Keratinocyte (primary cell): ENCODE measurements around the gene GCK. TPM values are rescaled to one million over a fixed set of nuclear protein-coding genes. Genes with fewer than 3 reads are reported as not detected.

Experiments
- DNase-seq: peaks from one replicate; pipeline ENCODE4 v3.0.0-alpha.2; 2011; ENCODE audit warnings: low read depth, missing footprints, low spot score
- FAIRE-seq: peaks from 2 replicates; lab custom pipeline; 2011; peaks lifted over from hg19 to GRCh38; lab: Jason Lieb, UNC
- H2AFZ ChIP-seq: 2 replicates; pipeline ENCODE4 v1.6.0; 2012; ENCODE audit warnings: low read length, control low read depth, inconsistent platforms; ENCODE audit not compliant: control insufficient read depth
- H3K27ac ChIP-seq: 2 replicates; pipeline ENCODE4 v1.5.1; 2011; ENCODE audit warnings: low read length; ENCODE audit not compliant: control insufficient read depth, insufficient read depth
- H3K27me3 ChIP-seq: 3 replicates; pipeline ENCODE4 v1.6.0; 2011; ENCODE audit warnings: low read length; ENCODE audit not compliant: control insufficient read depth, insufficient read depth; ENCODE audit errors: extremely low read depth
- H3K36me3 ChIP-seq, 2 experiments: 2 replicates in 1 of 2; 3 replicates in 1 of 2; pipeline ENCODE4 v1.5.1; 2011; ENCODE audit warnings: low read length in 2 of 2, mild to moderate bottlenecking in 1 of 2; ENCODE audit not compliant: control insufficient read depth in 2 of 2, insufficient read depth in 2 of 2; ENCODE audit errors: extremely low read depth in 1 of 2
- H3K4me1 ChIP-seq: 3 replicates; pipeline ENCODE4 v1.5.1; 2011; ENCODE audit warnings: low read length; ENCODE audit not compliant: control insufficient read depth, insufficient read depth; ENCODE audit errors: extremely low read depth
- H3K4me2 ChIP-seq: 3 replicates; pipeline ENCODE4 v1.6.0; 2011; ENCODE audit warnings: low read depth, low read length; ENCODE audit not compliant: control insufficient read depth, insufficient read depth; ENCODE audit errors: extremely low read depth
- H3K4me3 ChIP-seq, 3 experiments: fragments of 200-600 bp in 1 of 3; sonication (generic) in 1 of 3; 2 replicates in 2 of 3; 3 replicates in 1 of 3; pipeline ENCODE4 v1.5.1; 2011 to 2016; ENCODE audit warnings: low read length in 3 of 3, mild to moderate bottlenecking in 3 of 3, control low read depth in 2 of 3, inconsistent platforms in 1 of 3, low read depth in 1 of 3, mixed read lengths in 1 of 3, mixed run types in 1 of 3, moderate library complexity in 1 of 3; ENCODE audit not compliant: control insufficient read depth in 2 of 3, insufficient read depth in 2 of 3; ENCODE audit errors: extremely low read depth in 1 of 3
- H3K79me2 ChIP-seq: 2 replicates; pipeline ENCODE4 v1.6.0; 2012; ENCODE audit warnings: low read length; ENCODE audit not compliant: control insufficient read depth, insufficient read depth
- H3K9ac ChIP-seq: 3 replicates; pipeline ENCODE4 v1.6.0; 2011; ENCODE audit warnings: low read length; ENCODE audit not compliant: control insufficient read depth, insufficient read depth; ENCODE audit errors: extremely low read depth
- H3K9me1 ChIP-seq: 3 replicates; pipeline ENCODE4 v1.6.0; 2011; ENCODE audit warnings: low read length; ENCODE audit not compliant: control insufficient read depth, insufficient read depth; ENCODE audit errors: extremely low read depth
- H3K9me3 ChIP-seq: 2 replicates; pipeline ENCODE4 v1.5.1; 2012; ENCODE audit warnings: low read depth, low read length; ENCODE audit not compliant: control insufficient read depth
- H4K20me1 ChIP-seq: 3 replicates; pipeline ENCODE4 v1.6.0; 2011; ENCODE audit warnings: low read length; ENCODE audit not compliant: control insufficient read depth, insufficient read depth; ENCODE audit errors: extremely low read depth
- EZH2 ChIP-seq: IDR thresholded peaks from one replicate; pipeline ENCODE4 v1.6.1; 2012; ENCODE audit warnings: inconsistent platforms, mild to moderate bottlenecking, low read length, moderate library complexity
- dilution Hi-C: fragments of 300-500 bp; cut with MboI; formaldehyde crosslinking; loops from one replicate; pipeline ENCODE4 v1.7.0; 2020; ENCODE audit warnings: low sequenced_read_pairs; ENCODE audit not compliant: extremely low pct_ligation_motif_present
- polyA plus RNA-seq, 5 experiments: library from polyadenylated mRNA; depleted of rRNA in 3 of 5; stranded (reverse) in 3 of 5; stranded (forward) in 1 of 5; unstranded in 1 of 5; fragments of >200 nt; gene quantifications; 1 replicate in 1 of 5; 2 replicates in 3 of 5; 3 replicates in 1 of 5; pipeline versions ENCODE4 v1.2.1 to v1.2.3, GENCODE V29; 2011 to 2012; ENCODE audit warnings: missing spikeins in 2 of 5, low read depth in 1 of 5, low replicate concordance in 1 of 5
- TF ChIP-seq, protein P1 (sequence below), 3 experiments: IDR thresholded peaks in 1 of 3; conservative IDR thresholded peaks in 1 of 3; optimal IDR thresholded peaks in 1 of 3; 2 replicates in 2 of 3; 3 replicates in 1 of 3; pipeline versions ENCODE3 to v1.5.1; 2011; ENCODE audit warnings: low read length in 3 of 3, mild to moderate bottlenecking in 3 of 3, moderate library complexity in 2 of 3, control low read depth in 1 of 3, inconsistent platforms in 1 of 3; ENCODE audit not compliant: insufficient read depth in 2 of 3; ENCODE audit errors: extremely low read depth in 1 of 3

The GCK gene
- polyA plus RNA-seq, 1 donor (not counting 4 experiments of a cell fraction or from before 2014, with no cell fraction given) = not detected

DNA sequence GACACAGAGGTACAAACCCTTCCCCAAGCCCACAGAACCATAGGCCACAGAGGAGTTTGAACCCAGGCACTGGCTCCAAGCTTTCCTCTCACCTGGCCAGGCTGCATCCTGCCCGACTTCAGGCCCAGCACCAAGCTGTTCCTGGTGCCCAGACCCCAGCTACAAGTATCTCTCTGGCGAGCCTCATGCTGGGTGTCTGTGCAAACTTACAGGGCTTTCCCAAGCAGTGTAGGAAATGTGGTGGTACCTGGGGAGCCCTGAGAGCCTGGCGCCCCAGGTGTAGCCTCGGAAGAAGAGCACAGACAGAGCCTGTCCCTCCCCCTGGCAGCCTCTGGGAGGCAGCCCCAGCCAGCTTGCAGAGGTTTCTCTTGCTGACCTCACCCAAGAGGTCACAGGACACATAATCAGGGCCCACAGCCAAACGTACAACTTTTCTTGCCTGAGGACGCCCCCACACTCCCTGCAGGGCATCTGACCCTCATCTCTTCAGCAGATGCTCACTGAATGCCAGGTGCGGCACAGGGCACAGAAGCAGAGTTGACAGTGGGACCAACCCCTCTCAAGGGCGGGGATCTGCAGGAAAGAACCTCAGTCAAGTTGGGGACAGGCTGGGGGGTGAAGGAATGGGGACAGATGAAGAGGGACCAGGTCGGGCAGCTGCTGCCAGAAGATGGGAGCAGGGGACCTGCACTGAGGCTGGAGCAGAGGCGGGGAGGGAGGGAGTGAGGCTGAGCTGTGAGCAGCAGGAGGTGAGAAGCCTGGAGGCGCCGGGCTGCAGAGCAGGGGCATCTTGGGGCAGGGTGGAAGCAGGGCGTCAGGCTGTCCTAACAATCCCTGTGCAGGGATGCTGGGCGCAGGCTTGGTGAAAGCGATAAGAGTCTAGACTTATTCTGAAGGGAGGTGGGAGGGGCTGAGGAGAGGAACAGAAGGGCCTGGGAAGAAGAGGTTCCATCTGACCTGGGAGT lies 31.8 kb downstream of the GCK start:
- FAIRE-seq (no peak), DNase-seq (no peak)
- Histone ChIP-seq H3K9me3 (no peaks in the 10 kb centered on the region), H3K36me3 (no peaks in the 10 kb centered on the region), H3K79me2 (no peaks in the 10 kb centered on the region), H4K20me1 (no peaks in the 10 kb centered on the region), H3K4me1 (no peaks in the 10 kb centered on the region), H3K4me2 (no peak overlapping the region), H3K4me3 (no peak overlapping the region), H2AFZ (no peak overlapping the region), H3K27ac (no peak overlapping the region), H3K9me1 (no peaks in the 10 kb centered on the region), H3K9ac (no peak overlapping the region), H3K27me3 (no peaks in the 10 kb centered on the region)
- dilution Hi-C loops = no loop called here
- TF ChIP-seq, protein P1, sequence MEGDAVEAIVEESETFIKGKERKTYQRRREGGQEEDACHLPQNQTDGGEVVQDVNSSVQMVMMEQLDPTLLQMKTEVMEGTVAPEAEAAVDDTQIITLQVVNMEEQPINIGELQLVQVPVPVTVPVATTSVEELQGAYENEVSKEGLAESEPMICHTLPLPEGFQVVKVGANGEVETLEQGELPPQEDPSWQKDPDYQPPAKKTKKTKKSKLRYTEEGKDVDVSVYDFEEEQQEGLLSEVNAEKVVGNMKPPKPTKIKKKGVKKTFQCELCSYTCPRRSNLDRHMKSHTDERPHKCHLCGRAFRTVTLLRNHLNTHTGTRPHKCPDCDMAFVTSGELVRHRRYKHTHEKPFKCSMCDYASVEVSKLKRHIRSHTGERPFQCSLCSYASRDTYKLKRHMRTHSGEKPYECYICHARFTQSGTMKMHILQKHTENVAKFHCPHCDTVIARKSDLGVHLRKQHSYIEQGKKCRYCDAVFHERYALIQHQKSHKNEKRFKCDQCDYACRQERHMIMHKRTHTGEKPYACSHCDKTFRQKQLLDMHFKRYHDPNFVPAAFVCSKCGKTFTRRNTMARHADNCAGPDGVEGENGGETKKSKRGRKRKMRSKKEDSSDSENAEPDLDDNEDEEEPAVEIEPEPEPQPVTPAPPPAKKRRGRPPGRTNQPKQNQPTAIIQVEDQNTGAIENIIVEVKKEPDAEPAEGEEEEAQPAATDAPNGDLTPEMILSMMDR (optimal IDR thresholded peaks at IDR 0.05 in 1 of 3, IDR thresholded peaks at IDR 0.05 in 1 of 3, conservative IDR thresholded peaks at IDR 0.05 in 1 of 3; ENCODE audit: extremely low read depth in 1 of 3, insufficient read depth in 2 of 3, low read length in 3 of 3) = no peak
- TF ChIP-seq EZH2 = no peak

- H4K20me1 ChIP-seq = no peaks in the 10 kb centered on the region
- DNase-seq (no peak), FAIRE-seq (no peak)
- H3K27me3 ChIP-seq = no peaks in the 10 kb centered on the region
- no peak overlapping the region for H2AFZ ChIP-seq
- no peak overlapping the region for H3K27ac ChIP-seq
- no peaks in the 10 kb centered on the region for H3K9me3 ChIP-seq
- no peaks in the 10 kb centered on the region for H3K4me1 ChIP-seq
- H3K9me1 ChIP-seq = no peaks in the 10 kb centered on the region
- no peak overlapping the region for H3K9ac ChIP-seq
- H3K4me3 ChIP-seq = no peak overlapping the region
- H3K36me3 ChIP-seq = no peaks in the 10 kb centered on the region
- dilution Hi-C loops = no loop called here
- TF ChIP-seq, protein P1 (optimal IDR thresholded peaks at IDR 0.05 in 1 of 3, IDR thresholded peaks at IDR 0.05 in 1 of 3, conservative IDR thresholded peaks at IDR 0.05 in 1 of 3; ENCODE audit: extremely low read depth in 1 of 3, insufficient read depth in 2 of 3, low read length in 3 of 3) = no peak
- TF ChIP-seq EZH2 = no peak
- H3K4me2 ChIP-seq = no peak overlapping the region
- no peaks in the 10 kb centered on the region for H3K79me2 ChIP-seq
Measured at GRCh38 chr7:44156453-44157010, 32.7 kb downstream of the GCK start.
